Liver (tissue), 9 donors: ENCODE measurements around the gene ZNF716. TPM values are rescaled to one million over a fixed set of nuclear protein-coding genes. Genes with fewer than 3 reads are reported as not detected.
A peak's percentile ranks its signal among the peaks of the same experiment; 100 is the strongest.

Experiments used
- DNase-seq: peaks from one replicate; pipeline ENCODE4 v3.0.0-alpha.2; 2017; ENCODE audit warnings: low spot score
- H3K27ac ChIP-seq, 2 donors: one replicate each; pipeline ENCODE4 v1.7.0; 2013; ENCODE audit warnings: inconsistent platforms in 2 of 2, low read length in 2 of 2, control low read depth in 1 of 2, low read depth in 1 of 2, mild to moderate bottlenecking in 1 of 2
- H3K27me3 ChIP-seq, 4 donors: one replicate each; pipeline versions ENCODE4 v1.6.1 to v1.7.0; 2013; ENCODE audit warnings: low read length in 3 of 4, inconsistent platforms in 1 of 4, mild to moderate bottlenecking in 1 of 4, moderate library complexity in 1 of 4; ENCODE audit not compliant: control insufficient read depth in 4 of 4, insufficient read depth in 4 of 4
- H3K36me3 ChIP-seq, 4 donors: one replicate each; pipeline versions ENCODE4 v1.6.1 to v1.7.0; 2013; ENCODE audit warnings: low read length in 3 of 4, mild to moderate bottlenecking in 3 of 4, low read depth in 1 of 4, moderate library complexity in 1 of 4; ENCODE audit not compliant: control insufficient read depth in 4 of 4, insufficient read depth in 3 of 4
- H3K4me1 ChIP-seq, 4 donors: one replicate each; pipeline versions ENCODE4 v1.6.1 to v1.7.0; 2013; ENCODE audit warnings: low read length in 3 of 4, mild to moderate bottlenecking in 3 of 4, moderate library complexity in 1 of 4; ENCODE audit not compliant: control insufficient read depth in 4 of 4, insufficient read depth in 4 of 4
- H3K4me3 ChIP-seq, 3 donors: one replicate each; pipeline versions ENCODE4 v1.6.1 to v1.7.0; 2013; ENCODE audit warnings: low read length in 3 of 3, control low read depth in 1 of 3, low read depth in 1 of 3, mild to moderate bottlenecking in 1 of 3
- H3K9ac ChIP-seq, 2 donors: one replicate each; pipeline ENCODE4 v1.7.0; 2013; ENCODE audit warnings: low read length in 2 of 2, mild to moderate bottlenecking in 2 of 2, moderate library complexity in 2 of 2, control low read depth in 1 of 2, low read depth in 1 of 2
- H3K9me3 ChIP-seq, 4 donors: one replicate each; pipeline versions ENCODE4 v1.6.1 to v1.7.0; 2013; ENCODE audit warnings: low read length in 3 of 4; ENCODE audit not compliant: control insufficient read depth in 4 of 4
- EGR1 ChIP-seq, 2 donors: IDR thresholded peaks; 2 replicates each; pipeline ENCODE4 v1.6.1; 2016 to 2018; ENCODE audit warnings: antibody characterized with exemption in 2 of 2, low read depth in 2 of 2
- FOXA1 ChIP-seq: IDR thresholded peaks from 2 replicates; pipeline ENCODE4 v1.6.1; 2016; ENCODE audit warnings: antibody characterized with exemption
- FOXA2 ChIP-seq: IDR thresholded peaks from 2 replicates; pipeline ENCODE4 v1.6.1; 2016; ENCODE audit warnings: antibody characterized with exemption
- GABPA ChIP-seq, 2 donors: IDR thresholded peaks in 1 of 2; conservative IDR thresholded peaks in 1 of 2; 2 replicates each; pipeline ENCODE4 v1.6.1; 2016; ENCODE audit warnings: antibody characterized with exemption in 2 of 2, mild to moderate bottlenecking in 1 of 2, moderate library complexity in 1 of 2
- JUND ChIP-seq, 2 donors: IDR thresholded peaks; 2 replicates each; pipeline ENCODE4 v1.6.1; 2016; ENCODE audit warnings: antibody characterized with exemption in 2 of 2
- NR2F2 ChIP-seq: IDR thresholded peaks from 2 replicates; pipeline ENCODE4 v1.6.1; 2016; ENCODE audit warnings: antibody characterized with exemption
- SP1 ChIP-seq: IDR thresholded peaks from 2 replicates; pipeline ENCODE4 v1.6.1; 2018; ENCODE audit warnings: antibody characterized with exemption, mild to moderate bottlenecking
- TAF1 ChIP-seq: conservative IDR thresholded peaks from 2 replicates; pipeline ENCODE4 v1.6.1; 2016; ENCODE audit warnings: antibody characterized with exemption, mild to moderate bottlenecking
- YY1 ChIP-seq: IDR thresholded peaks from 2 replicates; pipeline ENCODE4 v1.6.1; 2016; ENCODE audit warnings: antibody characterized with exemption, mild to moderate bottlenecking
- WGBS: extraction: QIAGEN DNeasy Blood & Tissue Kit; methylation state at CpG from one replicate; pipeline ENCODE4 v1.1.7; 2013; 5-methylcytosine and 5-hydroxymethylcytosine counted together
- polyA plus RNA-seq, 2 donors: library from polyadenylated mRNA; stranded (reverse) in 1 of 2; unstranded in 1 of 2; fragments of 200-250 nt in 1 of 2; fragments of >200 nt in 1 of 2; fragmentation: Nextera tagmentation in 1 of 2; extraction: Ambion mirVana in 1 of 2; gene quantifications; one replicate each; pipeline versions ENCODE4 v1.2.1 to v1.2.3, GENCODE V29; 2013 to 2015
- total RNA-seq, 2 donors: library from RNA; depleted of rRNA; stranded (reverse); fragments of >200 nt; gene quantifications; one replicate each; pipeline ENCODE4 v1.2.3, GENCODE V29; 2014
- TF ChIP-seq, protein P1 (sequence below): fragments of 150-350 bp; IDR thresholded peaks from 2 replicates; pipeline ENCODE4 v1.5.1; 2017; ENCODE audit warnings: improper control_type of control experiment, low read depth, low read length; ENCODE audit not compliant: missing input control
- TF ChIP-seq, protein P2 (sequence below): IDR thresholded peaks from 2 replicates; pipeline ENCODE4 v1.6.1; 2016; ENCODE audit warnings: antibody characterized with exemption
- TF ChIP-seq, protein P3 (sequence below): IDR thresholded peaks from 2 replicates; pipeline ENCODE4 v1.6.1; 2016; ENCODE audit warnings: antibody characterized with exemption
- donor health status: healthy.
- donor health status: healthy.
- donor health status: healthy.
- donor health status: healthy.
- donor health status: healthy.

The ZNF716 gene
- total and polyA plus RNA-seq, 4 donors = not detected

DNA sequence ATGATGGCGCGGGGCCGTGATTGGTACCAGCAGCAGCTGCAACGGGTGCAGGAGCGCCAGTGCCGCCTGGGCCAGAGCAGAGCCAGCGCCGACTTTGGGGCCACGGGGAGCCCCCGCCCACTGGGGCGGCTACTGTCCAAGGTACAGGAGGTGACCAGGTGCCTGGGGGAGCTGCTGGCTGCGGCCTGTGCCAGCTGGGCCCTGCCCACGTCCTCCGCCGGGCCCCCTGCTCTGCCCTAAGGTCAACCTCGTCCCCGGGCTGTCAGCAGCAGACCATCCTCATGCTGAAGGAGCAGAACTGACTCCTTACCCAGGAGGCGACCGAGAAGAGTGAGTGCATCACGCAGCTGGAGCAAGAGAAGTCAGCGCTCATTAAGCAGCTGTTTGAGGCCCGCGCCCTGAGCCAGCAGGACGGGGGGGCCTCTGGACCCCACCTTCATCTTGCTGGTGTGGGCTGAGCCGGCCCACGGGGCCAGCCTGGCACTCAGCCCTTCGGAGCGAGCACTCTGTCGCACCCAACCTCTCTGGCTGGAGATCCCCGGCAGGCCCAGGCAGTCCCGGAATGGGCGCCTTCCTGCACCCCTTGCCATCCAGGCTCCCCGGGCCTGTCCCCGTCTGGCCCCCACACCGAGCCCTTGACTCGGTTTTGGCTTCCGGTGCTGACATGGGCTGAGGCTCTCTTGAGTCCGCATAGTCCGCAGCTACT, 24.6 kb upstream of the ZNF716 start:
- no peak overlapping the region for H3K4me3 ChIP-seq
- DNase-seq = no peak
- WGBS = 57% methylated on average over 39 of the region's 39 CpGs
- H3K36me3 ChIP-seq = no peaks in the 10 kb centered on the region
- H3K4me1 ChIP-seq = no peaks in the 10 kb centered on the region
- no peak for TF ChIP-seq TAF1
- H3K9me3 ChIP-seq = peaks cover 0 to 12% (median 5%) of the 10 kb centered on the region in 4 donors
- H3K9ac ChIP-seq = no peak overlapping the region
- no peak overlapping the region for H3K27ac ChIP-seq
- H3K27me3 ChIP-seq = no peaks in the 10 kb centered on the region

DNA sequence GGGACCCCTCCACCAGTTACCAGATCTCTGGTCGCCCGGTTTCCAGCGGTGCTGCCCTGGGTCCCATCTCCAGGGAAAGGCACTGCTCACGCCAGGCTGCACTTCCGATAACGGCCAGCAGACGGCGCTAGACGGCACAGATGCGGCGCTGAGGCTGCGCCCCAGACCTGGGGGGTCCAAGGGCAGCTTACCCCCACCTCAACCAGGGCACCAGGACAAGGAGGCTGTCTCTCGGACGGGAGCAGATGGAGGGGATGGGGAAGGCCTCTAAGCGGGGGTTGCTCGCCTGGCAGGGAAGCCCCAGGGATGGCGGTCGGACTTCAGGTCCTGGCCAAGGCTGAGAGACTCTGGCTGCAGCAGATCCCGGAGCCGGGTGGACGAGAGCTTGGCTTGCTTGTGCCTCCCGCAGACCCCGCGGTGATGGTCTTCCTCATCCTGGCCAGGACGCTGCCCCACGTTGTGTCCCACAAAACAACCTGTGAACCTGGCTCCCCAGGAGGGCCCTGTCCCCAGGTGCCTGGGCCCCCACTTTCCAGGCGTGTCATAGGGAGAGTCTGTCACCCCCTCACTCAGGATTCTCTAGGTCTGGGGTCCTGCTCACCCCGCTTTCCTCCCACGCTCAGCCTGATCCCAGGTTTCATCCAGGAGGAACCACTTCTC, 23.9 kb upstream of the ZNF716 start:
- WGBS = 58% methylated on average over 29 of the region's 29 CpGs
- DNase-seq = no peak
- peaks cover 0 to 12% (median 6%) of the 10 kb centered on the region in 4 donors for H3K9me3 ChIP-seq

DNA sequence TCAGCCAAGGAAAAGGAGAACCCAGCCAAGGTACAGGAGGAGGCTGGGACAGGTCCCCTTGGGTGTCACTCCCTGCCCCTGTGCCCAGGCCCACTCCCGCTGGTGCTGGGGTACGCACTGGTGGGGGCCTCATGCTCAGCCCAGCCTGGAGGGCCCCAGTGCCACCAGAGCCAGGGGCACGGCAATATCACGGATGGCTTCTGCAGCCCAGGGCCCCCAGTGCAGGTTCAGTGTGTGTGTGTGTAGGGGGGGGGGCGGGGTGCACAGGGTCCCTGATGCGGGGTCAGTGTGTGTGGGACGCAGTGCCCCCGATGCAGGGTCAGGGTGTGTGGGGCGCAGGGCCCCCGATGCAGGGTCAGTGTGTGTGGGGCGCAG, 23.4 kb upstream of the ZNF716 start:
- no peak overlapping the region for H3K27ac ChIP-seq
- WGBS = 88% methylated on average over 11 of the region's 11 CpGs
- no peaks in the 10 kb centered on the region for H3K4me1 ChIP-seq
- no peaks in the 10 kb centered on the region for H3K27me3 ChIP-seq
- no peak overlapping the region for H3K4me3 ChIP-seq
- no peak for DNase-seq
- no peaks in the 10 kb centered on the region for H3K36me3 ChIP-seq
- H3K9me3 ChIP-seq = peaks cover 0 to 12% (median 6%) of the 10 kb centered on the region in 4 donors
- no peak overlapping the region for H3K9ac ChIP-seq
- TF ChIP-seq TAF1 = no peak
- no peak for TF ChIP-seq FOXA2
- TF ChIP-seq SP1 = no peak

More for the DNA sequence above, 23.9 kb upstream of the ZNF716 start:
- Histone ChIP-seq H3K4me1 (no peaks in the 10 kb centered on the region), H3K27ac (no peak overlapping the region), H3K4me3 (no peak overlapping the region), H3K36me3 (no peaks in the 10 kb centered on the region), H3K9ac (no peak overlapping the region), H3K27me3 (no peaks in the 10 kb centered on the region)
- TF ChIP-seq, protein P1, sequence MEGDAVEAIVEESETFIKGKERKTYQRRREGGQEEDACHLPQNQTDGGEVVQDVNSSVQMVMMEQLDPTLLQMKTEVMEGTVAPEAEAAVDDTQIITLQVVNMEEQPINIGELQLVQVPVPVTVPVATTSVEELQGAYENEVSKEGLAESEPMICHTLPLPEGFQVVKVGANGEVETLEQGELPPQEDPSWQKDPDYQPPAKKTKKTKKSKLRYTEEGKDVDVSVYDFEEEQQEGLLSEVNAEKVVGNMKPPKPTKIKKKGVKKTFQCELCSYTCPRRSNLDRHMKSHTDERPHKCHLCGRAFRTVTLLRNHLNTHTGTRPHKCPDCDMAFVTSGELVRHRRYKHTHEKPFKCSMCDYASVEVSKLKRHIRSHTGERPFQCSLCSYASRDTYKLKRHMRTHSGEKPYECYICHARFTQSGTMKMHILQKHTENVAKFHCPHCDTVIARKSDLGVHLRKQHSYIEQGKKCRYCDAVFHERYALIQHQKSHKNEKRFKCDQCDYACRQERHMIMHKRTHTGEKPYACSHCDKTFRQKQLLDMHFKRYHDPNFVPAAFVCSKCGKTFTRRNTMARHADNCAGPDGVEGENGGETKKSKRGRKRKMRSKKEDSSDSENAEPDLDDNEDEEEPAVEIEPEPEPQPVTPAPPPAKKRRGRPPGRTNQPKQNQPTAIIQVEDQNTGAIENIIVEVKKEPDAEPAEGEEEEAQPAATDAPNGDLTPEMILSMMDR = peak; percentile 26
- TF ChIP-seq EGR1 (IDR thresholded peaks at IDR 0.05; ENCODE audit: low read depth in 2 of 2) = no peak

DNA sequence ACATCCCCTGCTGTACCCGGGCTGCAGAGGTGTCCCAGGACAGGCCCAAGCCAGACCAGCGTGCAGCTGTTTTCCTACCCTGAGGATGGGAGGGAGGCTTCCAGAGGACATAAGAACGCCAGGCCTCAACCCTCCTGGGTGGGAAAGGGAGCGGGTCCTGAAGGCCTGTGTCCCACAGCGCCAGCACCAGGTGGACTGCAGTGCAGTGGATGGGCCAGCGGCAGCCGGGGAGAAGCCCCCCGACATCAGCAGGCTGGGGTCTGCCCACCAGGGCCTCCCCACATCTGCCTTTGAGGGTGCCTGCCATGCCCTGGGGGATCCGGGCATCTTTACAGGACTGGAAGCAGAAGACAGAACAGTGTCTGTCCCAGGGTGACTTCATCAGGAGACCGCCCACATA, 22.8 kb upstream of the ZNF716 start:
- Histone ChIP-seq H3K9ac (no peak overlapping the region), H3K27ac (no peak overlapping the region), H3K27me3 (no peaks in the 10 kb centered on the region), H3K4me3 (no peak overlapping the region), H3K36me3 (no peaks in the 10 kb centered on the region), H3K4me1 (no peaks in the 10 kb centered on the region), H3K9me3 (peaks cover 0 to 12% (median 6%) of the 10 kb centered on the region in 4 donors)
- WGBS = 93% methylated on average over 10 of the region's 10 CpGs
- no peak for DNase-seq
- TF ChIP-seq, protein P2, sequence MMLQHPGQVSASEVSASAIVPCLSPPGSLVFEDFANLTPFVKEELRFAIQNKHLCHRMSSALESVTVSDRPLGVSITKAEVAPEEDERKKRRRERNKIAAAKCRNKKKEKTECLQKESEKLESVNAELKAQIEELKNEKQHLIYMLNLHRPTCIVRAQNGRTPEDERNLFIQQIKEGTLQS = no peak
- TF ChIP-seq SP1 (no peak), NR2F2 (no peak), FOXA1 (no peak), GABPA (IDR thresholded peaks at IDR 0.05 in 1 of 2, conservative IDR thresholded peaks at IDR 0.05 in 1 of 2) (no peak), YY1 (no peak), JUND (IDR thresholded peaks at IDR 0.05) (no peak)
- TF ChIP-seq, protein P3, sequence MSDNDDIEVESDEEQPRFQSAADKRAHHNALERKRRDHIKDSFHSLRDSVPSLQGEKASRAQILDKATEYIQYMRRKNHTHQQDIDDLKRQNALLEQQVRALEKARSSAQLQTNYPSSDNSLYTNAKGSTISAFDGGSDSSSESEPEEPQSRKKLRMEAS = no peak
- TF ChIP-seq, protein P1 = no peak
